B cell (primary cell): ENCODE data around the gene PDE11A.

ENCODE experiments used
- CTCF ChIP-seq: fragments of 200-600 bp; IDR thresholded peaks from one replicate; pipeline ENCODE4 v1.8.0; 2022; ENCODE audit warnings: antibody characterized with exemption, mild to moderate bottlenecking
- EZH2 ChIP-seq: IDR thresholded peaks from 2 replicates; pipeline ENCODE4 v1.6.1; 2012; ENCODE audit warnings: borderline replicate concordance, low read depth, mild to moderate bottlenecking, moderate library complexity, low read length; ENCODE audit not compliant: insufficient read depth, poor library complexity, severe bottlenecking

GRCh38 chr2:178074123-178075005 is 1.8 kb upstream of the PDE11A start:
- TF ChIP-seq CTCF (no peak), EZH2 (no peak)
